Cerebellar nuclear complex (tissue), 1 donor: ENCODE measurements around the gene MTMR1.
A peak's percentile ranks its signal among the peaks of the same experiment; 100 is the strongest.

ENCODE experiments used
- DNase-seq, 2 experiments: peaks; one replicate each; lab custom pipeline; 2025; lab: John Stamatoyannopoulos, UW

Gene MTMR1

DNA sequence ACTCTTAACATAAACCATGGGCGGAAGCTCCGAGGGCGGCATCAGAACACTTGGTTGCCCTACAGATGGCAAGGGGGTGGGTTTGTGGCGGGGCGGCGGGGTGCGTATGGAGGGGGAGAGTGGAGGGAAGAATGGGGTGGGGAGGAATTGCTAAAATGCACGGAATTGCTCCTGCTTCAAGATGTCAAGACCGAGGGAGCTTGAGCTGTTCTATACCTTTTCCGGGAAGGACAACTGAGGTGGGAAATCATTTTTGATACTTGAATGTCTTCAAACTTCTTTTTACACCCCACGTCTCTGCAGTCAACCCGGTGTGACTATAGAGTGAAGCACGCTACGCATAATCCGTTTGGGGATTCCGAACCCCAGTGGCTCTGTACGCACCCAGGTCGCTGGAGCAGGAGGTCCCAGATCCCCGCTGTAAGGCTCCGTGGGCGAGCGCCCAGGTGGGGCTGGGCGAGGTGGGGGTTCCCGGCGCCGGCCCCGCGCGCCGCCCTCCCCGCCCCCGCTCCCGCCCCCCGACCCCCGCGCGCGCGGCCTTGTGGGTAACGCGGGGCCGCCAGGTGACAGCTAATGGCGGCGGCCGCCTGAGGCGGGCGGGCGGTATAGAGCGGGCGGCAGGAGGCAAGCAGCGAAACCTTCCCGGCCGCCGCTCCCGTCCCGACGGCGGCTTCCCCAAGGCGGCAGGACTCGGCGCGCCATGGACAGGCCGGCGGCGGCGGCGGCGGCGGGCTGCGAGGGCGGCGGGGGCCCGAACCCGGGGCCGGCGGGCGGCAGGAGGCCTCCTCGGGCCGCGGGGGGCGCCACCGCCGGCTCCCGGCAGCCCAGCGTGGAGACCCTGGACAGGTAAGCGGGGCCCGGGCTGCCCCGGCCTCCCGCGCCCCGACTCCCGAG lies at the start of gene MTMR1:
Gene MTMR1, plus strand, starts transcription at position 566 of the 894 bp plus-strand sequence. Its CDS starts 135 bp downstream, at position 701.
- DNase-seq, result no peak

DNA sequence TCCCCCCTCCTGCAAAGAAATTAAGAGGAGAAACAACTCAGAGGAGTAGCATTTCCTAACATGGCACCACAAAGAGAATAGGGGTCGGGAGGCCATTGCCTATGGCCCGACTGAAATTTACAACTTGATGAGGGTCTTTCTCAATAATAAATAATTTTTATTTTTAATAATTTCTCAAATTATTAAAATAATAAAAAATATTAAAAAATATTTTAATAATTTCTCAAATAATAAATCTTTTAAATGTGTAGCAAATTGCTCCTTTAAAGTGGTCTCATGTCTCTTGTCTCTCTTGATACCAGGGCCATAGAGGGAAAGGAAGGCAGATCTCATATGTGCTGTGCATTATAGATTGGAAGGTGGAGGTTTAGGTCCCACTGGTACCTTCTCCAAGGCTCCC lies 49.2 kb upstream of the MTMR1 start:
- DNase-seq, result no peak

DNA sequence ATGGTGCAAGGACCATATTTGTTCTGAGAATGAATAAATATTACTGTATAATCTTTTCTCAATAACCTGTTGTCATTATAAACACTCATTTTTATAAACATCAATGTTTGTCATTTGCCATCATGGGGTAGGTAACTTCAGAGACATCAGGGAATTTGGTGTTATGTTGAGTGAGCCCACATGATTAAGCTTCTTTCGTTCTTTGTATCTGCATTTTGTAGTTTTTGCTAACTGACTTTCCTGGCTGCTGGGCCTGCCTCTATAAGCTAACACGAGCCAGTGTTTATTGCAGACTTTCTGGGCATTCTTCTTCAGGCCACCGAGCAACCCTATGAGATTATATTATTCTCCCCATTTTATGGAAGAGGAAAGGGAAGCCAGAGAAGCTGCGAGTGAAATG lies 48.8 kb upstream of the MTMR1 start:
- DNase-seq, result no peak

DNA sequence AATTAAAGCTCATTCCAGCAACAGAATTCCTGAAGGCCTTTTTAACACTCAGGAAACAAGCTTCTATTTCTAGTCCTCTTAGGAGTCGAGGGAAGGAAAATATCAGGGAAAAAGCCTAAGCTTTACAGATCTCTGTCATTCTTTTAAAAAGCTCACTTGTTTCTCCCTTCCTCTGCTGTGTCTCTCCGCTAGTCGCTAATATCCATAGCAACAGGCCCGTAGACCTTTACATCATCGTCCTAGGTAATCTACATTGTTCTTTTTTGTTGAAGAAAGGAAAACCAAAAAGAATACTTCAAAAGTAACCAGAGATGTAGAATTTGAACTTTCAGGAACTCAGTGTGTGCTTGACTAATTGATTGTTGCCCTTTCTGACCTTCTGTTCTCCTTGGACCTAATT lies 45.9 kb upstream of the MTMR1 start:
- DNase-seq, result no peak

DNA sequence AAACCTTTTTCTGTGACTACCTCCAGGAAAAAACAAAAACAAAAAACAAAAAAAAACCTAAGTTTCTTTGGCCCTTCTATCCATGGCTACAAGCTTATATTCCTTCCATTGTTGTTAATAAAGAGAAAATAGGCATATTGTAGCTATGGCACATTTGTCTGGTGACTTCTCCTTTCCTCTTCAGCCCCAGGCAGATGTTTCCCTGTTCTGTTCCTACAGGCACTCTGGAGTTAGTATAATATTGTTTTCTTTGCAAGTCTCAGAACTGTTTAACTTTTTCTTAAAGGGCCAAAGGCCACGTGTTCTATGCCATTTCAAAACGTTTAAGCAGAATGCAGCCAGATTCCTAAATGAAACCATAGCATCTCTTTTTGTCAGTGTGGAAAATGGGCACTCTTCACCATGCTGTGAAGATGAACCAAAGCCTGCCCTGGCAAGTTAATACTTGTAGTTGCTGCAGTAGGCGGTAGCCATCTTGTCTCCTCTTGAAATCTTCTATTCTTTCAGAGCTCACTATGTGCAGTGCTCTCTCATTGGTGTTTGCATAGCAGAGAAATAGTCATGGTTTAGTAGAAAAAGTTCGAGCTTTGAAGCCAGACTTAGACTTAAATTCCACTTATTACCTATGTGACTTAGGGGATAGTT lies 44.8 kb upstream of the MTMR1 start:
- DNase-seq, result no peak

DNA sequence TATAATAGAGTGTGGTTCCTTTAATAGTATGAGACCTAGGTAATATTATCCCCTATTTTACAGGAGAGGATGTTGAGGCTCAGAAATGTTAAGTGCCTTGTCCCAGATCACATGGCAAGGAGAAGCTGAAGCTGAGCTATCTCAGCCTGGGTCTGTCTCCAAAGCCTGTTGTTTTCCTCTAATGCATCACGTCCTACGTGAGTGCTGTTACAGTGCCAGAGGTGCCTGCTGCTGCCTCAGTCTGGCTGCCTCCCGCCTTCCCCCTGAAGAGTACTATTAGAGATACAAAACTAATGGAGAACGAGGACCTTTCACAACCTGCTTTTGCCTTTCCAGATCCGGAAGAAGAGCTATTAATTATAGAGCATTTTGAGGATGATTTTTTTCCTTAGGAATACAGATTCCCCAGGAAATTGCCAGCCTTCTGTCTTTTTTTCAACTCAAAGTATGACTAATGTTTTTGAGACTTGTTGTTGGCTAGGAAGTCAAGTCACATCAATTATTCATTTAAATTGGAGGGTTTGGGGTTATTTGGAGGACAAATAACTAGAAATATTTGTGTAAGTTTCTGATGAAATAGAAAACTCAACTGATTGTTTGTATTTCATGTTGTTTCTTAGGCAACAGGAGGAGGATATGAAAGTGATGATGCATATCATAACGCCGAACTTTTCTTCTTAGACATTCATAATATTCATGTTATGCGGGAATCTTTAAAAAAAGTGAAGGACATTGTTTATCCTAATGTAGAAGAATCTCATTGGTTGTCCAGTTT lies 43.9 kb upstream of the MTMR1 start:
- DNase-seq, result peak in 1 of 2 experiments; percentile 0

DNA sequence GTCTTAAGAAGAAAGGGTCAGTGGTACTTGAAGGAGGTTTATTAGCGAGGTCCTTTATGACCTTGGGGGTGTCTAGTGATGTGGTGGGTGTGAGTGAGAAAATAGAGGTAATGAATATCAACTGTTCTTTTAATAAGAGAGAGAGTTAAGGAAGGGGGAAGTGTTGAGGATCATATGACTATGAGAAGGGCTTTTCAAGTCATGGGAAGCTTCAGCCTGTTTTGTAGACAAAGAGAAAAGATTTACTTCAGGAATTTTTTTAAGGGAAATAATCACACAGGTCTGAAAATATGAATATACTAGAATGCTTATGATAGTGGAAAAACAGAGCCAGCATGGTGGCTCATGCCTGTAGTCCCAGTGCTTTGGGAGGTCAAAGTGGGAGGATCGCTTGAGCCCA lies 41.3 kb upstream of the MTMR1 start:
- no peak for DNase-seq

DNA sequence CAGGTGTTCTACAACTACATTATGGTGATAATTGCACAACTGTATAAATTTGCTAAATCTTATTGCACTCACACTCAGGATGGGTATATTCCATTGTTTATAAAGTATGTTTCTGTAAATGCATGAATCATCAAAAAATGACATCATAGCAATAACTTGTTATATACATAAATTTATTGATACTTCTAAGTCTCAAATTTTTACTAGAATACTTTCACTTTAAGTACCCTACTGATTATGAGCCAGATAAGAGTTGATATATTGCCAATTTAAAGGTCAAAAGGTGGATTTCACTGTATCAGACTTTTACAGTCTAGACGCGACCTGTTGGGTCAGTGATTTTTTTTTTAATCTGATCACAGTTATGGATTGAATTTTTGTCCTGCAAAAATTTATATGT lies 37.4 kb upstream of the MTMR1 start:
- DNase-seq, result no peak

DNA sequence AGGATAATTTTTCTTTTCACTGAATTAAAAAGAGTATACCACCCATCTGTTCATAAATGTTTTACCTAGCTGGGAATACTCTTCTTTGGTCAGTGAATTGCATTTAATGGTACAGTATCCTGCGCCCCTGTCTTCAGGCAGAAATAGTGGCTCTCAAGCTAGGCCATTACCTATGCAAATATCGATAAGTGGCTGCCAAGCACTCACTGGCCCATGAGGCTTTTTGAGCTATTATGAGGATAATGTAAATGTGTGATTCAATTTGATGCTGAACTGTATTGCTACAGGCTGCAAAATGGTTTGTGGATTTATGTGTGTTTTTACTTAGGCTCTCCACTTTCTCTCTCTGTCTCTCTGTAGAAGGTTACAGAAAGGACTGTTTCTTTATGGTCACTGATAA lies 30.1 kb upstream of the MTMR1 start:
- DNase-seq, result no peak

DNA sequence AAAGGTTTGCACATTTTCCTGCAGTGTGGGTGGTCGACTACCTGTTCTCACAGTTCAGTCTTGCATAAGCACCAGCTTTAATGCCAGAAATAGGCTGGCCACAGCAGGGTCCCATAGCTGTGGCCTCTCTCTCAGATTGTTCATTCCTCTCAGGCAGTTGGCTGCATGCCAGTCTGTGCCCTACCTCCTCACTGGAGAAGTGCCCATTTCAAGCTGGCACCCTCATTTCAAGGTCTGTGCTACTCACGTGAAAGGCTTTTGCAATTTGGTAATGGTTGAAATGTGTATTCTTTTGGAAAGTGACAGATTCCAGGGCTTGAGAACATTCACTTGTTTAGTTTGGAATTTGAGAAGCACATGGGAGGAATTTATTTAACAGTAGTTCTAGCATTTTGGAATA lies 28.9 kb upstream of the MTMR1 start:
- peak in 1 of 2 experiments; percentile 32 for DNase-seq

DNA sequence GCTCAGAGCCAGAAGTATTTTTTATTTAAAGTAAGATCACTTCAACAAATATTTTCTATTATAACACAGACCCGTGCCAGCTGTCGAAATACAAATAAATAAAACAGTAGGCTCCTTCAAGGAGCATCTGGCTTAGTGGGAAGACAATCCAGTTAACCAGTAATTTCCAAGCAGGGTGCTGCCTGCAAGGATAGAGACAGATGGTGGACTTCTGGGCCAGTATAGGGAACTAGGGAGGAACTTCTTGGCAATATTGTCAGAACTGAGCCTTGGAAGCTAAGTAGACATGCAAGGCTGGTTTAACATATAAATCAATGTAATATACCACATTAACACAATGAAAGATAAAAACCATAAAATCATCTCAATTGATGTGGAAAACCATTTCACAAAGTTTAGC lies 17.0 kb upstream of the MTMR1 start:
- DNase-seq, result no peak

DNA sequence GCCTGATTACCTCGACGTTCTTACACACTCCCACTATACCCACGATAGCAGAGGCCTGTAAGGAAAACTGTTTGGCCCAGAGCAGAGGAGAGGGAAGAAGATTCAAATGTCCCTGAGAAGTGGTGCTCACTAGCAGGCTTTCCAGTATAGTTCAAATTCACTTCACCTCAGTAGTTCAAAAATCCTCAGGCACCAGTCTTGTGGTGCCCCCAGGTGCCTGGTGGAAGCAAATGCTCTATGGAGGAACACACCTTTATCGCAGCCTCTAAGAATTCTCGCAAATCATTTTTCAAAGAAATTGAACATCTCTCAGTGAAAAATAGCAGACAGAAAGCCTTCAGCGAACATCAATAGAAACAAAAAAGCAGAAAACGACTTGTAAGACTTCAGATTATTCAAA lies 12.2 kb upstream of the MTMR1 start:
- DNase-seq, result no peak

DNA sequence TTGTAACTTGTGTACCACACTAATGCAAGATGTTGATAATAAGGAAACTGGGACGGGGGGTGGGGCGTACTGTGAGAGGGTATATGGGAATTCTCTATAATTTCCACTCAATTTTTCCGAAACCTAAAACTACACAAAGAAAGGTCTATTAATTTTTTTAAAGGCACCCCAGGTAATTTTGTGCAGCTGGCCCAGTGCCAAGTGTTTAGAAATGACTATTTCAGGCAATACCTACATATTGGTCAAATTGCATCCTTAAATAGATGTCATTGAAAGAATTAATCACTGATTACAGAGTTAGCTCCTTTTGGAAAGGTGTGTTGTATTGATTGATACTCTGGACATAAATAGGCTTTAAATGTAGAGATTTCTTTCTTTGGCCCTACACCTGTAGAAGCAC lies 10.1 kb upstream of the MTMR1 start:
- DNase-seq, result no peak

DNA sequence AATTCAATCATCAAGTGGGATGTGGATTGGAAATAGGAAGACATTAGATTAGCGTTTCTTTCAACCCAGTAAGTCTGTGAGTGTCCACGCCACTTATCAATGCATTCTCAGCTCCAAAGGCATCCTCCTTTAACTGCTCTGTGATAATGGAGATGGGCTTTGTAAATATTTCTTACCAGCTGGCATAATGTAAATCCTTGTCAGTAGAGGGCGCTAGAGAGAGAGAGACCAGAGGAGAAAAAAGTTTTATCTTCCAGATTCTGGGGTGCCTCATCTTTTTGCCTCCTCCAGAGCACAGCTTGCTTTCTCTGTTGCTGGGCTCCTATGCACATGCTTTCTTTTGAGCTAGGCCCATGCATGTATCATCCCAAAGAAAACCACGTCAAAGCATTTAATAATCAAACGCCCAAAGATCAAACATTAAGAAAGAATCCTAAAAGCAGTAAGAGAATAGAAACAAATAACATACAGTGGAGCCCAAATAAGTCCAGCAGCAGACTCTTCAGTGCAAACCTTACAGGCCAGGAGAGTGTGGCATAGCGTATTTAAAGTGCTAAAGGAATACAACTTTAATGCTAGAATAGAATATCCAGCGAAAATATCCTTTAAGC lies 9.6 kb upstream of the MTMR1 start:
- DNase-seq, result peak in 1 of 2 experiments; percentile 0

DNA sequence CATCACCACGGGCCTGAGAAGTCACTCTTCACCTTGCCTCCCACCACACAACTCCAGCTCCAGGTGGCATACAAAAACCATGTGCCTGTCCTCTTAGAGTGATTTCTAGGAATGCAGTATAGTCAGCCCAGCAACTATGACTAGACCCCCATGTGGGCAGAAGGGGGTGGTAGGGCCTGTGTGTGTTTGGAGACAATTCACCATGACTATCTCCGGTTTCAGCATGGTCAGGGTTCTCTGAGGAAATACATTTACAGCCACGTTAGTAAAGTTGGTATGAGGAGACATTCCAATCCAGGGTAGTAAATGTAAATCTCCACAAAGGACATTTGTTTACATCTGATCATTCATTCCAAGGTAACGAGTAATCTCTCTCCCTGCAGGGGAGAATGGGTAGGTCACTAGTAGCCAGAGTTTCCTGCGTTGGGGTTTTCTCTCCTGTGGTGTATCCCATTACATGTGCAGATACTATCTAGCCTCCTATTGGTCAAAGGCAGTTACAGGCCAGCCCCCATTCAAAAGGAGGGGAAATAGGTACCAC lies 4.2 kb upstream of the MTMR1 start:
- no peak for DNase-seq

DNA sequence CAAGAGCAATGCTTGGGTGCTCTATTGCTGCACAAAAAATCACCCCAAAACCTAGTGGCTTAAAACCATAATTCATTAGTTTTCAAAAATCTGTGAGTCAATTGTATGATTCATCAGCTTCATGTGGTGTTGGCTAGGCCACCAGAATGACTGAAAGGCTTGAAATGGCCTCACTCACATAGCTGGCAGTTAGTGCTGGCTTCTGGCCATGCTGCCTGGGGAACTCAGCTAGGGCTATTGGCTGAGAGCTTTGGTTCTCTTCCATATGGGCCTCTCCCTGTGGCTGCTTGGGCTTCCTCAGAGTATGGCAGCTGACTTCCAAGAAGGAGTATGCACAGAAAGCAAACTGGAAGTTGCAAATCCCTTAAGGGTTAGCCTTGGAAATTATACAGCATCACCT lies 3.1 kb upstream of the MTMR1 start:
- no peak for DNase-seq

DNA sequence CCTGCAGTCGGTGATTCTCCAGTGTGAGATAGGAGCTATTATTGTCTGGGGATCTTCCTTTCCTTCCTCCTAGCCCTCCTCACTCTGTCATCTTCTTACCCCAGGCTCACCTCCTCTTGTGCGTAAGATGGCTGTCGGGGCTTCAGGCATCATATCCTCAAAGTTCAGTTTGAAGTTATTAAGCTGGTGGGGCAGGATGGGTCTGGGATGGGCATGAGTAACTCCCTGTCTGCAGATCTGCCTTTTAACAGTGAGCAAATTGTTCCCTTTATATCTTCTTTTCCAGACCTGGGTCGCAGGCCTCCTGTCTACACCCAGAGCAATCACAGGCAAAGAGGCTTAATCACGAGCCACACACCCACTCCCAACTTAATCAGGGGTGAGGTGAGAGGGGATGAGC lies 900 bp upstream of the MTMR1 start:
- no peak for DNase-seq

DNA sequence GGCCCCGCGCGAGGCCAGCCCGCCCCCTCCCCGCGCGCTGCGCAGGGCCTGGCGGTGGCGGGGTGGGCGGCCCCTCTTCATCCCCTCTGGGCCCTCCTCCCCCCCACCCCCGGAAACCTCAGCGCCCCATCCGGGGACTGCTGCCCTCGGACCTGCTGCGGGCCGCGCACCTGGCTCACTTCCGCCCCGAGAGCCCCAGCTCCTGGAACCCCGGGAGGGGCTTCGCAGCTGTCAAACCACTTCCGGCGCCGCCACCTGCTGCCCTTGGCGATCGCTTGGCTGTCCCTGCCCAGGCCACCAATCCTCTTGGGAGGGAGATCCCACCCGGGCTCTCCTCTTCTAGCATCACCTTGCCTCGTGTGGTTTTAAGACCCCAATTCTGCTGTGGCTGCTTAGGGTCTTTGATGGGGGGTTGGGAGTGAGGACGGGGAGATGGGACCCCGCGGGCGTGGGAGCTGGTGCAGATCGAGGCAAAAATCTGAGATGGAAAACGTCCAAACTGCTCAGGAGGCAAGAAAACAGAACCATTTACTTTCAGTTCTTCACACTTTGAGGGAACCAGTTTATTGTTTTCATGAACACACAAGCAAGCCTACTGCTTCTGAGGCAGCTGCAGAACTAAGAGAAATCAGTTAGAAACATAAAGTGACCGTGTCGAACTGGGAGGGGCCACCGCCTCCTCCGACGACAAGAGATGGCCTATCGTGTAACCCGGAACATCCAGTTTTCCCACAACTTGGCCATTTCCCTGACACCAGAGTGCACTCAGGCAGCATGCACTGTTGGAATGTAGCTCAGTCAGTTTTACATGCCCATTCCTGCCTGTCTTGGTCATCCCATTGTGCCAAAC lies 754 bp downstream of the MTMR1 start:
- DNase-seq, result no peak

DNA sequence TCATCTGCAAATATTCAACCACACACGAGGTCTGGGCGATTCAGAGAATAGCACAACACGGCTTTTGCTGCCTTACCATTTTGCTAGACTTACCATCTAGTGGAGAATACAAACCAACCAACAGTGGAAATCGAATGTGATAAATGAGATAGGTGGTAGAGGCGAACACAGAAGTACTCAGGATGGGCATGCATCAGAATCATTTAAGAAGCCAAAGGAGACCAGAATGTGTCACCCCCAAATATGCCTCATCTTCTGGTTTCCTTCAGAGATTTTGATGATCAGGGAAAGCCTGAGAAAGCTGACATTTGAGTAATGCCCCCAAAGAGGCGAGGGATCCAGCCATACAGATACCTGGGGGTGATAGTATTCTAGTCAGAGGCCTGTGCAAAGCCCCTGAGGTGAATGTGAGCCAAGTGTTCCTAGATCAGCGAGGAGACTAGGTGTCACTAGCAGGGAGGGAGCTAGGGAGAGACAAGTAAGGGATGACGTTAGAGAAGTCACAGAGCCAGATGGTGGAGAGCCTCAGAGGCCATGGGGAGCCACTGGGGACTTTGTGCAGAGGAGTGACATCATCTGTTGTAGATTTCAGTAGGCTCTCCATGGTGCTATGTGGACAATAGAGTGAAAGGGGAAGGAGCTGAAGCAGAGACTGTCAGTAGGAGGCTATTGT lies 1.7 kb downstream of the MTMR1 start:
- no peak for DNase-seq

DNA sequence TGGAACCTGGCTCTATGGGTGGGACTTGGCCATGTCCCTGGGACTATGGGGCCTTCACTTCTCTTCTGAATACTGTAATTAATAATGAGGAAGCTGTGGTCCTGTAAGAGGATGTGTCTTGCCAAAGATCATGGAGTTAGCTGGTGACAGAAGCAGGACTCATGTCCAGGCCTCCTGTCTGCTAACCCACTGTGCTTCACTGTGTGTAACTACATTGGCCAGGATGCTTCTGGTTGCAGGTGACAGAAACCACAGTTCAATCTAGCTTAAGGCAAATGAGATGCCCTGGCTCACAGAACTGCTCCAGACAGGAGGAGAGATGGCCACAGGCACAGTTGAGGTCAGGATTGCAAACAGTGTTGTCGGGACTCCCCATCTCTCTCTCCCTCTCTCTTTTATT lies 3.1 kb downstream of the MTMR1 start:
- DNase-seq, result no peak

DNA sequence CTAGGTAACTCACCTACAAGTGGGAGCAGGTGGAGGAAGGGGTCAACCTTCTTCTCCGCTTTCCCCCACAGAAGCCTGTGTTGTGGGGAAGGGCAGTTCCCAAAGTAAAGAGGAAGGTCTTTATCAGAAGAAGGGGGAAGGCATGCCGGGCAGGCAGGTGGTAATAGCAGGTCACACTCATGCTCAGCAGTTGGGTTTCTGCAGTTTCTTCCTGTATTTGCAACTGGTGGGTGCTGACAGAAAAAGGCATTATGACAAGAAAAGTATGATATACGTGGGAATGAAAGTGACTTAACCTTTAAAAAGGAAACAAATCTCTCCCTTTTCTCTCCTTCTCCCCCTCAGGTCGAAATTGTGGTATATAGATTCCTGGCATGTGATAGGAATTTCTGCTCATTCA lies 3.7 kb downstream of the MTMR1 start:
- DNase-seq, result no peak
